ENCODE data around the gene COPZ2. TPM values are rescaled to one million over a fixed set of nuclear protein-coding genes. Genes with fewer than 3 reads are reported as not detected.
"Not testable (repeated sequence)": the region's sequence is repeated elsewhere in the genome, so short reads cannot be mapped to it uniquely, and the experiment has no call there.

COPZ2 gene, protein sequence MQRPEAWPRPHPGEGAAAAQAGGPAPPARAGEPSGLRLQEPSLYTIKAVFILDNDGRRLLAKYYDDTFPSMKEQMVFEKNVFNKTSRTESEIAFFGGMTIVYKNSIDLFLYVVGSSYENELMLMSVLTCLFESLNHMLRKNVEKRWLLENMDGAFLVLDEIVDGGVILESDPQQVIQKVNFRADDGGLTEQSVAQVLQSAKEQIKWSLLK
- total RNA-seq = 10 to 100 TPM; 13.2 to 14.7 TPM
- 47.6 TPM for polyA plus RNA-seq (ENCODE audit: insufficient read depth, low read depth, low replicate concordance)
- long read RNA-seq, donor 1, partial matches to known transcripts = 0 of 3 reads
- long read RNA-seq, donor 1, other reads (novel, unspliced or antisense) = 0 of 3 reads
- long read RNA-seq, donor 2, partial matches to known transcripts = 0 of 5 reads
- long read RNA-seq, donor 2, other reads (novel, unspliced or antisense) = 0 of 5 reads

DNA sequence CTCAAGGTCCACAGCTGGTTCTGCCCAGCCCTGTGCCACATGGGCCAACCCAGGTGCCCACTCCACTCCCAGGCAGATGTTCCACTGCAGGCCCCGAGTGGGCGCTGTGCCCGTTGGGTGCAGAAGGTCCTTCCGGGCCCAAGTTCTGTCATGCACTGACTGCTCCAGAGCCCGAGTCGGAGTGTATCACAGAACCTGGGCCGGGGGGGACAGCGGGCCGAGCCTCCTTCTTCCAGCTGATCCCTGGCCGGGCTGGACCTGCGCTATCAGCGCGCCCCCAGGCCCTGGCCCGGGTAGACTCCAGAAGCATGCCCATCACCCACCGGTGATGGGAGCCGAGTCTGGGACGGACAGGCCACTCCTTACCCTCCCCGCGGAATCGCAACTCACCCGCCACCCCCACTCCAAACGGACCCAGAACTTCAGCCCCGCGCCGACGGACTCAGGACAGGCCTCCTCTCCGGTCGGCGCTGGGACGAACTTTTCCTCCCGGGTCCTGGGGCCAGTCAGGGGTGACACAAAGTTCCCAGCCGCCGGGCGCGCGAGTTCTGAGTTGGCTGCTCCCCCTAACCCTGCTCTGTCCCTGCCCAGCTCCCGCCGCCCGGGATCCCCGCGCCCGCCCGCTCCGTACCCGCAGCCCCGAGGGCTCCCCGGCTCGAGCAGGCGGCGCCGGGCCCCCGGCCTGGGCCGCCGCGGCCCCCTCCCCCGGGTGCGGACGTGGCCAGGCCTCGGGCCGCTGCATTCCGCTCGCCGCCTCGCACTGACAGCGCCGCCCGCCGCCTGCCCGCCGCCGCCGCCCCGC, at the start of gene COPZ2:
Gene COPZ2, minus strand, starts transcription at position 762 of the 802 bp plus-strand sequence. Its CDS starts 20 bp downstream, at position 742.
- peaks cover 9% of the 10 kb centered on the region for H3K4me1 ChIP-seq
- no peaks in the 10 kb centered on the region for H3K36me3 ChIP-seq (ENCODE audit: low read depth, missing control alignments)
- intact Hi-C loops (cut with DNase I; ENCODE audit: low total_unique reads) = loop anchor here (5.0 kb wide), 1 partner anchor 35 kb away; no protein-coding TSS in a partner anchor
- TF ChIP-seq, protein P1, sequence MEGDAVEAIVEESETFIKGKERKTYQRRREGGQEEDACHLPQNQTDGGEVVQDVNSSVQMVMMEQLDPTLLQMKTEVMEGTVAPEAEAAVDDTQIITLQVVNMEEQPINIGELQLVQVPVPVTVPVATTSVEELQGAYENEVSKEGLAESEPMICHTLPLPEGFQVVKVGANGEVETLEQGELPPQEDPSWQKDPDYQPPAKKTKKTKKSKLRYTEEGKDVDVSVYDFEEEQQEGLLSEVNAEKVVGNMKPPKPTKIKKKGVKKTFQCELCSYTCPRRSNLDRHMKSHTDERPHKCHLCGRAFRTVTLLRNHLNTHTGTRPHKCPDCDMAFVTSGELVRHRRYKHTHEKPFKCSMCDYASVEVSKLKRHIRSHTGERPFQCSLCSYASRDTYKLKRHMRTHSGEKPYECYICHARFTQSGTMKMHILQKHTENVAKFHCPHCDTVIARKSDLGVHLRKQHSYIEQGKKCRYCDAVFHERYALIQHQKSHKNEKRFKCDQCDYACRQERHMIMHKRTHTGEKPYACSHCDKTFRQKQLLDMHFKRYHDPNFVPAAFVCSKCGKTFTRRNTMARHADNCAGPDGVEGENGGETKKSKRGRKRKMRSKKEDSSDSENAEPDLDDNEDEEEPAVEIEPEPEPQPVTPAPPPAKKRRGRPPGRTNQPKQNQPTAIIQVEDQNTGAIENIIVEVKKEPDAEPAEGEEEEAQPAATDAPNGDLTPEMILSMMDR (IDR thresholded peaks at IDR 0.05) = peak in 1 of 3 experiments; percentile 48
- no peak for TF ChIP-seq POLR2A (IDR thresholded peaks at IDR 0.05)
- peak; percentile 73 for DNase-seq
- no peaks in the 10 kb centered on the region for H3K27me3 ChIP-seq
- peak within 1 kb of the TSS; percentile 23 to 33 for H3K27ac ChIP-seq
- H3K4me3 ChIP-seq = peak within 1 kb of the TSS; percentile 61 to 74
- no peaks in the 10 kb centered on the region for H3K9me3 ChIP-seq
- WGBS, 2 donors = 1 to 2% methylated on average over 21 to 61 of the region's 73 CpGs

DNA sequence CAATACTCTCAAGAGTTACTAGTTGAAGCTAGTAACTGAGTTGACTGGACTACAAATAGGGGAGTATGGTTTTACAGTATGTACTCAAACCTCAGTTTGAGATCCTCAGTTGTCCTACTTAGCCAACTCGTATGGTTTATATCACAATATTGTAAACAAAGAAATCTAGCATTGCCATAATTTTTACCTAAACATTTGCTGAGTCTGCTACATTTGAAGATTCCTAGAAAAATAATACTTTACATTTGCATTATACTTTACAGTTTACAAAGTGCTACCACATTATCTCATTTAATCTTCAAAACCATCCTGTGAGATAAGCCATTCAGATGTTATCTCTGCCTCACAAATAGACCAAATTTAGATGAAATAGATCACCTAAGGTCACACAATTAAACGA, 47.3 kb upstream of the COPZ2 start:
- no peaks in the 10 kb centered on the region for H3K4me1 ChIP-seq
- 68 to 70% methylated on average over 2 of the region's 2 CpGs for WGBS, 2 donors
- no peaks in the 10 kb centered on the region for H3K36me3 ChIP-seq (ENCODE audit: low read depth, missing control alignments)
- no peak for TF ChIP-seq POLR2A (IDR thresholded peaks at IDR 0.05)
- TF ChIP-seq, protein P1 (IDR thresholded peaks at IDR 0.05) = no peak
- no peaks in the 10 kb centered on the region for H3K27me3 ChIP-seq
- H3K9me3 ChIP-seq = no peaks in the 10 kb centered on the region
- no peak for DNase-seq
- H3K4me3 ChIP-seq = no peak overlapping the region
- intact Hi-C loops (cut with DNase I; ENCODE audit: low total_unique reads) = loop anchor here (10.0 kb wide), 1 partner anchor 50 kb away; no protein-coding TSS in a partner anchor
- H3K27ac ChIP-seq = no peak overlapping the region

DNA sequence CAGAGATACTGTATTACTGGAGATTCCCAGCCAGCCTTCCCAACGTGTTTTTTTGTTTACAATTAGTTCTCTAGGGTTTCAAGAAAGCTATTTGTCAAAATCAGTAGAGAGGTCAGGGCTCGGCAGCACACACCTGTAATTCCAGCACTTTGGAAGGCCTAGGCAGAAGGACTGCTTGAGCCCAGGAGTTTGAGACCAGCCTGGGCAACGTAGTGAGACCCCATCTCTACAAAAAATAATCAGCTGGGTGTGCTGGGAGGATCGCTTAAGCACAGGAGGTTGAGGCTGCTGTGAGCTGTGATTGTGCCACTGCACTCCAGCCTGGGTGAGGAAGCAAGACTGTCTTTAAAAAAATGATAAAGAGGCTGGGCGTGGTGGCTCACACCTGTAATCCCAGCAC, 44.3 kb upstream of the COPZ2 start:
- TF ChIP-seq, protein P1 (IDR thresholded peaks at IDR 0.05) = no peak
- no peak for TF ChIP-seq POLR2A (IDR thresholded peaks at IDR 0.05)
- Histone ChIP-seq H3K4me1 (no peaks in the 10 kb centered on the region), H3K36me3 (ENCODE audit: low read depth, missing control alignments) (no peaks in the 10 kb centered on the region), H3K4me3 (no peak overlapping the region), H3K9me3 (no peaks in the 10 kb centered on the region), H3K27ac (no peak overlapping the region), H3K27me3 (no peaks in the 10 kb centered on the region)
- DNase-seq = no peak
- 77 to 80% methylated on average over 5 of the region's 5 CpGs for WGBS, 2 donors
- intact Hi-C loops (cut with DNase I; ENCODE audit: low total_unique reads) = loop anchor here (10.0 kb wide), 1 partner anchor 53 kb away; no protein-coding TSS in a partner anchor

DNA sequence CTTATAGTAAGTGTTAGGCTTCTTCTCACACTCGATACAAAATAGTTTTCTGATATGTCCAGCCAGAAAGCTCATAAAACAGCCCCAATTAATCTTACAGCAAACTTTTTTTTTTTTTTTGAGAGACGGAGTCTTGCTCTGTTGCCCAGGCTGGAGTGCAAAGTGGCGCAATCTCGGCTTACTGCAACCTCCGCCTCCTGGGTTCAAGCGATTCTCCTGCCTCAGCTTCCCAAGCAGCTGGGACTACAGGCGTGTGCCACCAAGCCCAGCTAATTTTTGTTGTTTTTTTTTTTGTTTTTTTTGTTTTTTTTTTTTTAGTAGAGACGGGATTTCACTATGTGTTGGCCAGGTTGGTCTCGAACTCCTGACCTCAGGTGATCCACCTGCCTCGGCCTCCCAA, 39.6 kb upstream of the COPZ2 start:
- intact Hi-C loops (cut with DNase I; ENCODE audit: low total_unique reads); H3K4me1 ChIP-seq; H3K9me3 ChIP-seq; H3K36me3 ChIP-seq (ENCODE audit: low read depth, missing control alignments); DNase-seq; H3K4me3 ChIP-seq; H3K27ac ChIP-seq; H3K27me3 ChIP-seq: not testable (repeated sequence)
- whole genome bisulfite sequencing, 2 donors = 88 to 96% methylated on average over 10 of the region's 10 CpGs

All from testis (tissue), 5 donors.